Measurements from ENCODE around the gene ZEB1. TPM values are rescaled to one million over a fixed set of nuclear protein-coding genes. Genes with fewer than 3 reads are reported as not detected.
"Not testable (repeated sequence)": the region's sequence is repeated elsewhere in the genome, so short reads cannot be mapped to it uniquely, and the experiment has no call there.

ZEB1 gene
- total RNA-seq, 1 donor from 2014 or later: 24.7 TPM

GRCh38 chr10:31526681-31527080 lies 207.7 kb downstream of the ZEB1 start:
- no peak for DNase-seq (ENCODE audit: low spot score in 2 of 2, unreplicated experiment in 2 of 2)
- no peaks in the 10 kb centered on the region for H3K27me3 Mint-ChIP-seq (ENCODE audit: low read depth)
- no peak overlapping the region for H3K4me3 Mint-ChIP-seq
- no peak for TF ChIP-seq CTCF (IDR thresholded peaks at IDR 0.05; ENCODE audit: unreplicated experiment)
- no peaks in the 10 kb centered on the region for H3K9me3 Mint-ChIP-seq
- no peak overlapping the region for H3K27ac Mint-ChIP-seq
- no peaks in the 10 kb centered on the region for H3K36me3 Mint-ChIP-seq
- H3K4me1 Mint-ChIP-seq: no peaks in the 10 kb centered on the region

GRCh38 chr10:31528831-31529230 lies 209.8 kb downstream of the ZEB1 start:
- Mint-ChIP-seq H3K9me3 (peaks cover 3% of the 10 kb centered on the region), H3K27ac (no peak overlapping the region), H3K36me3 (no peaks in the 10 kb centered on the region), H3K4me1 (no peaks in the 10 kb centered on the region), H3K4me3 (no peak overlapping the region), H3K27me3 (ENCODE audit: low read depth) (no peaks in the 10 kb centered on the region)
- no peak for DNase-seq (ENCODE audit: low spot score in 2 of 2, unreplicated experiment in 2 of 2)
- no peak for TF ChIP-seq CTCF (IDR thresholded peaks at IDR 0.05; ENCODE audit: unreplicated experiment)

GRCh38 chr10:31536302-31536701 lies 217.3 kb downstream of the ZEB1 start:
- H3K9me3 Mint-ChIP-seq: peaks cover 13% of the 10 kb centered on the region
- no peaks in the 10 kb centered on the region for H3K36me3 Mint-ChIP-seq

GRCh38 chr10:31549896-31550295 lies 230.9 kb downstream of the ZEB1 start:
- no peaks in the 10 kb centered on the region for H3K4me1 Mint-ChIP-seq
- DNase-seq (ENCODE audit: low spot score in 2 of 2, unreplicated experiment in 2 of 2): no peak
- H3K36me3 Mint-ChIP-seq: no peaks in the 10 kb centered on the region
- no peak for TF ChIP-seq CTCF (IDR thresholded peaks at IDR 0.05; ENCODE audit: unreplicated experiment)
- no peak overlapping the region for H3K27ac Mint-ChIP-seq
- no peaks in the 10 kb centered on the region for H3K27me3 Mint-ChIP-seq (ENCODE audit: low read depth)
- H3K9me3 Mint-ChIP-seq: peaks cover 26% of the 10 kb centered on the region
- no peak overlapping the region for H3K4me3 Mint-ChIP-seq

More at GRCh38 chr10:31536302-31536701, 217.3 kb downstream of the ZEB1 start:
- DNase-seq (ENCODE audit: low spot score in 2 of 2, unreplicated experiment in 2 of 2): no peak
- TF ChIP-seq CTCF (IDR thresholded peaks at IDR 0.05; ENCODE audit: unreplicated experiment): no peak
- H3K27ac Mint-ChIP-seq: no peak overlapping the region
- peaks cover 2% of the 10 kb centered on the region for H3K27me3 Mint-ChIP-seq (ENCODE audit: low read depth)
- peaks cover 6% of the 10 kb centered on the region for H3K4me1 Mint-ChIP-seq
- H3K4me3 Mint-ChIP-seq: no peak overlapping the region

- no peak overlapping the region for H3K27ac Mint-ChIP-seq
- H3K27me3 Mint-ChIP-seq (ENCODE audit: low read depth): no peaks in the 10 kb centered on the region
- H3K9me3 Mint-ChIP-seq: peaks cover 36% of the 10 kb centered on the region
- no peak for TF ChIP-seq CTCF (IDR thresholded peaks at IDR 0.05; ENCODE audit: unreplicated experiment)
- peaks cover 2% of the 10 kb centered on the region for H3K36me3 Mint-ChIP-seq
- no peak overlapping the region for H3K4me3 Mint-ChIP-seq
- no peak for DNase-seq (ENCODE audit: low spot score in 2 of 2, unreplicated experiment in 2 of 2)
- no peaks in the 10 kb centered on the region for H3K4me1 Mint-ChIP-seq
These were observed 235.5 kb downstream of the ZEB1 start for GRCh38 chr10:31554556-31554955.

GRCh38 chr10:31557854-31558253 lies 238.8 kb downstream of the ZEB1 start:
- no peak for DNase-seq (ENCODE audit: low spot score in 2 of 2, unreplicated experiment in 2 of 2)
- peaks cover 2% of the 10 kb centered on the region for H3K36me3 Mint-ChIP-seq
- no peak overlapping the region for H3K27ac Mint-ChIP-seq
- TF ChIP-seq CTCF (IDR thresholded peaks at IDR 0.05; ENCODE audit: unreplicated experiment): no peak
- no peaks in the 10 kb centered on the region for H3K27me3 Mint-ChIP-seq (ENCODE audit: low read depth)
- H3K4me3 Mint-ChIP-seq: no peak overlapping the region
- peaks cover 49% of the 10 kb centered on the region for H3K9me3 Mint-ChIP-seq
- H3K4me1 Mint-ChIP-seq: no peaks in the 10 kb centered on the region

GRCh38 chr10:31568252-31568861 lies 249.3 kb downstream of the ZEB1 start:
- H3K4me1 Mint-ChIP-seq; H3K36me3 Mint-ChIP-seq; H3K27ac Mint-ChIP-seq; H3K4me3 Mint-ChIP-seq; H3K27me3 Mint-ChIP-seq (ENCODE audit: low read depth); DNase-seq (ENCODE audit: low spot score in 2 of 2, unreplicated experiment in 2 of 2): not testable (repeated sequence)
- H3K9me3 Mint-ChIP-seq: peaks cover 52% of the 10 kb centered on the region
